HepG2 (cell line): ENCODE measurements around the gene RASD1. TPM values are rescaled to one million over a fixed set of nuclear protein-coding genes. Genes with fewer than 3 reads are reported as not detected.

Experiments used
- ETV5 ChIP-seq: IDR thresholded peaks from 2 replicates; pipeline ENCODE4 v1.6.1; 2018; ENCODE audit warnings: missing biosample characterization, missing genetic modification reagents, inconsistent platforms, borderline replicate concordance
- GTF2F1 ChIP-seq: fragments of 150-350 bp; IDR thresholded peaks from 2 replicates; pipeline ENCODE4 v1.6.1; 2014; ENCODE audit warnings: low read length
- HNF4G ChIP-seq, 2 experiments: sonication (generic) in 1 of 2; formaldehyde crosslinking in 1 of 2; IDR thresholded peaks; 2 replicates each; pipeline versions ENCODE4 v1.4.0 to v1.6.1; 2011 to 2020; ENCODE audit warnings: borderline replicate concordance in 2 of 2, low read depth in 2 of 2, mild to moderate bottlenecking in 2 of 2, low read length in 1 of 2, missing genetic modification reagents in 1 of 2, moderate library complexity in 1 of 2
- KIAA2018 ChIP-seq: sonication (generic); formaldehyde crosslinking; IDR thresholded peaks from 2 replicates; pipeline ENCODE4 v1.5.0; 2020; ENCODE audit warnings: mild to moderate bottlenecking, missing genetic modification reagents, borderline replicate concordance
- MBNL3 ChIP-seq: fragments of 250-450 bp; sonication (Bioruptor Pico); conservative IDR thresholded peaks from 2 replicates; pipeline ENCODE4 v1.8.0; 2022; ENCODE audit warnings: mild to moderate bottlenecking, inconsistent platforms
- TERF1 ChIP-seq: sonication (generic); formaldehyde crosslinking; IDR thresholded peaks from 2 replicates; pipeline ENCODE4 v1.8.0; 2022; ENCODE audit warnings: mild to moderate bottlenecking, missing genetic modification reagents, moderate library complexity
- ZBTB8A ChIP-seq: sonication (generic); formaldehyde crosslinking; IDR thresholded peaks from 2 replicates; pipeline ENCODE4 v1.4.0; 2020; ENCODE audit warnings: mild to moderate bottlenecking, low read depth, missing genetic modification reagents, borderline replicate concordance
- ZHX1 ChIP-seq: sonication (generic); formaldehyde crosslinking; IDR thresholded peaks from 2 replicates; pipeline ENCODE4 v1.8.1; 2022; ENCODE audit warnings: low read depth, mild to moderate bottlenecking, missing genetic modification reagents
- ZNF44 ChIP-seq: sonication (generic); formaldehyde crosslinking; IDR thresholded peaks from 2 replicates; pipeline ENCODE4 v1.5.1; 2020; ENCODE audit warnings: mild to moderate bottlenecking, missing genetic modification reagents
- ZNF513 ChIP-seq: sonication (generic); formaldehyde crosslinking; conservative IDR thresholded peaks from 2 replicates; pipeline ENCODE4 v1.5.0; 2020; ENCODE audit warnings: missing genetic modification reagents
- ZNF660 ChIP-seq: sonication (generic); formaldehyde crosslinking; IDR thresholded peaks from 2 replicates; pipeline ENCODE4 v1.5.1; 2020; ENCODE audit warnings: mild to moderate bottlenecking, low read depth, missing genetic modification reagents, borderline replicate concordance
- ZNF670 ChIP-seq: sonication (generic); formaldehyde crosslinking; IDR thresholded peaks from 2 replicates; pipeline ENCODE4 v1.8.0; 2022; ENCODE audit warnings: mild to moderate bottlenecking, missing genetic modification reagents, borderline replicate concordance
- ZNF724P ChIP-seq: sonication (generic); formaldehyde crosslinking; IDR thresholded peaks from 2 replicates; pipeline ENCODE4 v1.8.0; 2022; ENCODE audit warnings: missing genetic modification reagents, borderline replicate concordance
- ZSCAN31 ChIP-seq: sonication (generic); formaldehyde crosslinking; IDR thresholded peaks from 2 replicates; pipeline ENCODE4 v1.5.0; 2020; ENCODE audit warnings: low read depth, mild to moderate bottlenecking, missing genetic modification reagents
- polyA plus RNA-seq, 8 experiments: library from polyadenylated mRNA; depleted of rRNA in 3 of 8; stranded (reverse) in 7 of 8; unstranded in 1 of 8; fragments of >200 nt; fragmentation: Illumina TruSeq in 4 of 8; extraction: Trizol in 4 of 8; gene quantifications; 2 replicates each; pipeline versions ENCODE4 v1.2.1 to v1.2.3, GENCODE V29; 2011 to 2016; ENCODE audit warnings: low read depth in 4 of 8, missing spikeins in 1 of 8, mixed read lengths in 1 of 8; ENCODE audit not compliant: insufficient read depth in 1 of 8
- total RNA-seq, 5 experiments: library from RNA; depleted of rRNA; stranded (reverse); fragments of >200 nt; fragmentation: Illumina TruSeq; extraction: Trizol; gene quantifications; 2 replicates each; pipeline ENCODE4 v1.2.3, GENCODE V29; 2016; ENCODE audit warnings: low read depth in 1 of 5

The RASD1 gene
- total and polyA plus RNA-seq, 2 of the 13 experiments (the other 11 are each of a cell fraction or from before 2014, with no cell fraction given): 1.6 to 4.2 TPM

GRCh38 chr17:17533901-17534441 lies 37.8 kb upstream of the RASD1 start (continued):
- TF ChIP-seq ZNF660 (no peak), ZSCAN31 (CRISPR knock-in tag) (peak; percentile 42; the same call in 1 of the 2 replicates), MBNL3 (CRISPR knock-in tag) (no peak), ZHX1 (CRISPR knock-in tag) (no peak; the same call in 1 of the 2 replicates), ZNF513 (CRISPR knock-in tag) (no peak), KIAA2018 (CRISPR knock-in tag) (no peak), ZNF670 (CRISPR knock-in tag) (peak; percentile 77; the same call in 1 of the 2 replicates), ZBTB8A (CRISPR knock-in tag) (no peak), ZNF724P (CRISPR knock-in tag) (peak; percentile 83; the same call in 1 of the 2 replicates), GTF2F1 (no peak), ZNF44 (CRISPR knock-in tag) (no peak), ETV5 (CRISPR knock-in tag) (peak; percentile 73; the same call in 1 of the 2 replicates), HNF4G (IDR thresholded peaks at IDR 0.05; ENCODE audit: borderline replicate concordance, low read depth, low read length) (no peak), HNF4G (CRISPR knock-in tag; IDR thresholded peaks at IDR 0.05; ENCODE audit: borderline replicate concordance, low read depth) (peak; percentile 62; the same call in 1 of the 2 replicates), TERF1 (CRISPR knock-in tag) (no peak)
